Neural cell (in vitro differentiated cells): ENCODE measurements around the gene NMU. TPM values are rescaled to one million over a fixed set of nuclear protein-coding genes. Genes with fewer than 3 reads are reported as not detected.
"Not testable (repeated sequence)": the region's sequence is repeated elsewhere in the genome, so short reads cannot be mapped to it uniquely, and the experiment has no call there.

Experiments
- H2AFZ ChIP-seq: fragments of 200-600, 300-800 bp; sonication (generic), shearing (Covaris generic); 2 replicates; pipeline ENCODE4 v1.6.0; 2014; ENCODE audit warnings: low read depth, mild to moderate bottlenecking, antibody characterized with exemption, low read length, moderate library complexity
- H3F3A ChIP-seq: fragments of 200-600 bp; shearing (Covaris generic); 2 replicates; pipeline ENCODE4 v1.6.1; 2016; ENCODE audit warnings: mild to moderate bottlenecking, moderate library complexity, mixed read lengths, antibody characterized with exemption, low read length; ENCODE audit not compliant: insufficient read depth, poor library complexity, severe bottlenecking
- H3K27ac ChIP-seq: fragments of 200-600, 300-800 bp; sonication (generic), shearing (Covaris generic); 2 replicates; pipeline ENCODE4 v1.5.1; 2014; ENCODE audit warnings: mild to moderate bottlenecking, low read length, moderate library complexity
- H3K27me3 ChIP-seq: fragments of 300-800, 200-600 bp; sonication (generic), shearing (Covaris generic); 2 replicates; pipeline ENCODE4 v1.6.0; 2014; ENCODE audit warnings: mild to moderate bottlenecking, low read depth, low read length, moderate library complexity; ENCODE audit not compliant: insufficient read depth
- H3K36me3 ChIP-seq: fragments of 300-800, 200-600 bp; sonication (generic), shearing (Covaris generic); 2 replicates; pipeline ENCODE4 v1.5.1; 2014; ENCODE audit warnings: mild to moderate bottlenecking, antibody characterized with exemption, low read length, moderate library complexity; ENCODE audit not compliant: insufficient read depth
- H3K4me2 ChIP-seq: fragments of 300-800, 200-600 bp; sonication (generic), shearing (Covaris generic); 2 replicates; pipeline ENCODE4 v1.6.0; 2014; ENCODE audit warnings: mild to moderate bottlenecking, low read length
- H3K4me3 ChIP-seq: fragments of 300-800, 200-600 bp; sonication (generic), shearing (Covaris generic); 2 replicates; pipeline ENCODE4 v1.5.1; 2014; ENCODE audit warnings: mild to moderate bottlenecking, low read length, moderate library complexity
- H3K79me2 ChIP-seq: fragments of 200-600 bp; shearing (Covaris generic); replicated peaks from 2 replicates; pipeline ENCODE4 v1.6.0; 2014; ENCODE audit warnings: mild to moderate bottlenecking, low read length, moderate library complexity; ENCODE audit not compliant: insufficient read depth
- H3K9ac ChIP-seq: fragments of 300-800, 200-600 bp; sonication (generic), shearing (Covaris generic); 2 replicates; pipeline ENCODE4 v1.6.1; 2016; ENCODE audit warnings: mild to moderate bottlenecking, low read length, mixed read lengths
- H3K9me2 ChIP-seq: fragments of 200-600 bp; shearing (Covaris generic); 2 replicates; pipeline ENCODE4 v1.6.1; 2016; ENCODE audit warnings: mild to moderate bottlenecking, low read length, mixed read lengths; ENCODE audit not compliant: insufficient read depth
- H3K9me3 ChIP-seq: fragments of 200-600, 300-800 bp; sonication (generic), shearing (Covaris generic); 2 replicates; pipeline ENCODE4 v1.6.1; 2016; ENCODE audit warnings: mild to moderate bottlenecking, mixed run types, low read length, moderate library complexity, mixed read lengths
- H4K20me1 ChIP-seq: fragments of 200-600 bp; shearing (Covaris generic); 2 replicates; pipeline ENCODE4 v1.6.1; 2016; ENCODE audit warnings: mild to moderate bottlenecking, mixed run types; ENCODE audit not compliant: insufficient read depth
- EP300 ChIP-seq: fragments of 450-650 bp; conservative IDR thresholded peaks from 2 replicates; pipeline ENCODE4 v1.6.1; 2014; ENCODE audit warnings: antibody characterized with exemption, mild to moderate bottlenecking, moderate library complexity; ENCODE audit not compliant: poor library complexity, severe bottlenecking
- EZH2 ChIP-seq: fragments of 200-600, 300-800 bp; shearing (Covaris generic), sonication (generic); IDR thresholded peaks from 2 replicates; pipeline ENCODE4 v1.6.1; 2014; ENCODE audit warnings: antibody characterized with exemption, low read length, borderline replicate concordance, mild to moderate bottlenecking; ENCODE audit not compliant: insufficient read depth, poor library complexity, severe bottlenecking
- MXI1 ChIP-seq: fragments of 450-650 bp; conservative IDR thresholded peaks from 2 replicates; pipeline ENCODE4 v1.6.1; 2014; ENCODE audit warnings: antibody characterized with exemption, mild to moderate bottlenecking; ENCODE audit not compliant: poor library complexity, severe bottlenecking
- POLR2AphosphoS5 ChIP-seq: IDR thresholded peaks from 2 replicates; pipeline ENCODE4 v1.6.1; 2012
- RAD21 ChIP-seq: fragments of 450-650 bp; conservative IDR thresholded peaks from 2 replicates; pipeline ENCODE4 v1.6.1; 2014; ENCODE audit warnings: antibody characterized with exemption, mild to moderate bottlenecking, moderate library complexity
- SMC3 ChIP-seq: fragments of 450-650 bp; conservative IDR thresholded peaks from 2 replicates; pipeline ENCODE4 v1.6.1; 2014; ENCODE audit warnings: antibody characterized with exemption, mild to moderate bottlenecking, moderate library complexity; ENCODE audit not compliant: poor library complexity
- TAF1 ChIP-seq: IDR thresholded peaks from 2 replicates; pipeline ENCODE4 v1.6.1; 2012; ENCODE audit warnings: low read depth
- polyA minus RNA-seq: library from RNA; depleted of rRNA, polyadenylated mRNA; stranded (reverse); fragments of >200 nt; gene quantifications from 2 replicates; pipeline ENCODE4 v1.2.3, GENCODE V29; 2014
- polyA plus RNA-seq: library from polyadenylated mRNA; depleted of rRNA; stranded (reverse); fragments of >200 nt; gene quantifications from 2 replicates; pipeline ENCODE4 v1.2.3, GENCODE V29; 2014
- TF ChIP-seq, protein P1 (sequence below): IDR thresholded peaks from 2 replicates; pipeline ENCODE4 v1.6.1; 2012; ENCODE audit warnings: borderline replicate concordance
- TF ChIP-seq, protein P2 (sequence below): fragments of 450-650 bp; IDR thresholded peaks from 2 replicates; pipeline ENCODE4 v1.5.1; 2014; ENCODE audit warnings: antibody characterized with exemption, mild to moderate bottlenecking, moderate library complexity; ENCODE audit not compliant: poor library complexity, severe bottlenecking

NMU gene, protein sequence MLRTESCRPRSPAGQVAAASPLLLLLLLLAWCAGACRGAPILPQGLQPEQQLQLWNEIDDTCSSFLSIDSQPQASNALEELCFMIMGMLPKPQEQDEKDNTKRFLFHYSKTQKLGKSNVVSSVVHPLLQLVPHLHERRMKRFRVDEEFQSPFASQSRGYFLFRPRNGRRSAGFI
- polyA plus RNA-seq (47.2 and 55.7 TPM in 2 replicates), polyA minus RNA-seq (16.3 and 20.4 TPM in 2 replicates)

DNA sequence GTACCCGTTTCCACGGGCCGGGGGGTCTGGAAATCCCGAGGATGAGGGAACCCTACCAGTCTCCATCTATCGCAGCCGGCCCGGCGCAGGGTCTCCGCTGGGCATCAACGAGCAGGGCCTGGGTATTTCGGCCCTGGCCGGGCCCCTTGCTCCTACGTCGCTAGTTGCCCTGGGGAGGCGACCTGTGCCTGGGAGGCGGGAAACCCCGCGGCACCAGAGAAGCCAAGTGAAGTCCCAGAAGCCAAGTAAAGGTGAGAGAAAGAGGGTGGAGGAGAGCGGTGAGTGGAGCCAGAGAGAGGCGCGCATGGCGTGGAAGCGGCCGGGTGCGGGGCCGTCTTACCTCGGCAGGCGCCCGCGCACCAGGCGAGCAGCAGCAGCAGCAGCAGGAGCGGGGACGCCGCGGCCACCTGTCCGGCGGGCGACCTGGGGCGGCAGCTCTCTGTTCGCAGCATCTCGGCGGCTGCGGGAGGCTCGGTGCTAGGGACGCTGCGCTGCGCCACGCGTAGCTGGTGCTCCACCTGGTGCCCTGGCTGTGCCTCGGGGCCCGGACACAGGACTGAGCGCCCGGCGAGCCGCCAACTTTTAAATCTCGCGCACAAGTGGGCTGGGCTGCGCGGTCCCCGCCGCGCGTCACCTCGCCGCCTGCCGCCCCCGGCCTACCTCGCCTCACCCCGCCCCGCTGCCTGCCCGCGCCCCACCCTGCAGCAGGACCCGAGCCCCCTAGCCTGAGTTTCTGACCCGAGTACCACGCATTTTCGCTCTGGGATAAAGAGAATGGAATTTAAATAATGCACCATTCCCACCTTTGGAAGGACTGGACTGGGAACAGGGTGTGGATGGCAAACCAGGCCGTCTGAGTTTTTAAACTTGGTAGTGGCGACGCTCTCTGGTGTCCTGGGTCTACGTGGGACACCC is at the start of gene NMU:
TSS of gene NMU (minus strand) at position 558 of the 915 bp plus-strand sequence. CDS start at position 452, 106 bp downstream.
- Histone ChIP-seq H3K9ac (peak within 1 kb of the TSS; percentile 46), H3K36me3 (no peaks in the 10 kb centered on the region), H3K27ac (peak within 1 kb of the TSS; percentile 72)

DNA sequence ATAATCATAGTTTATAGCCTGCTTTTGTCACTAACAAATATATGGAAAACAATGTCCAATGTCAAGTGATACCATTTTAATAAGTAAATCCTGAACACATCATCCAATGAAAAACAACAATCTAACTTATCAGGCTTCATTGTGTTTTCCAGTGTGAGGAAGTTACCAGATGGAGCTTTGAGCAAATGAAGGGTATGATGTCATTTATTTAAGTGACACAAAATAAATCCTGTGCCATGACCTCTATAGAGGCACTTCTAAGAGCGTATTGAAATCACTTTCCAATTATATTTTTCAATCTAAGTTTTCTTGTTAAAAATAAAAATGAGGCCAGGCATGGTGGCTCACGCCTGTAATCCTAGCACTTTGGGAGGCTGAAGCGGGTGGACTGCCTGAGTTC is 48.2 kb upstream of the NMU start:
- no peaks in the 10 kb centered on the region for H3K27me3 ChIP-seq
- no peak overlapping the region for H3K4me2 ChIP-seq
- no peak overlapping the region for H3K4me3 ChIP-seq
- H3K36me3 ChIP-seq: no peaks in the 10 kb centered on the region
- H3K79me2 ChIP-seq: no peaks in the 10 kb centered on the region
- H3K9ac ChIP-seq: no peak overlapping the region
- H4K20me1 ChIP-seq: no peaks in the 10 kb centered on the region
- TF ChIP-seq RAD21: no peak
- TF ChIP-seq POLR2AphosphoS5: no peak
- TF ChIP-seq, protein P1, sequence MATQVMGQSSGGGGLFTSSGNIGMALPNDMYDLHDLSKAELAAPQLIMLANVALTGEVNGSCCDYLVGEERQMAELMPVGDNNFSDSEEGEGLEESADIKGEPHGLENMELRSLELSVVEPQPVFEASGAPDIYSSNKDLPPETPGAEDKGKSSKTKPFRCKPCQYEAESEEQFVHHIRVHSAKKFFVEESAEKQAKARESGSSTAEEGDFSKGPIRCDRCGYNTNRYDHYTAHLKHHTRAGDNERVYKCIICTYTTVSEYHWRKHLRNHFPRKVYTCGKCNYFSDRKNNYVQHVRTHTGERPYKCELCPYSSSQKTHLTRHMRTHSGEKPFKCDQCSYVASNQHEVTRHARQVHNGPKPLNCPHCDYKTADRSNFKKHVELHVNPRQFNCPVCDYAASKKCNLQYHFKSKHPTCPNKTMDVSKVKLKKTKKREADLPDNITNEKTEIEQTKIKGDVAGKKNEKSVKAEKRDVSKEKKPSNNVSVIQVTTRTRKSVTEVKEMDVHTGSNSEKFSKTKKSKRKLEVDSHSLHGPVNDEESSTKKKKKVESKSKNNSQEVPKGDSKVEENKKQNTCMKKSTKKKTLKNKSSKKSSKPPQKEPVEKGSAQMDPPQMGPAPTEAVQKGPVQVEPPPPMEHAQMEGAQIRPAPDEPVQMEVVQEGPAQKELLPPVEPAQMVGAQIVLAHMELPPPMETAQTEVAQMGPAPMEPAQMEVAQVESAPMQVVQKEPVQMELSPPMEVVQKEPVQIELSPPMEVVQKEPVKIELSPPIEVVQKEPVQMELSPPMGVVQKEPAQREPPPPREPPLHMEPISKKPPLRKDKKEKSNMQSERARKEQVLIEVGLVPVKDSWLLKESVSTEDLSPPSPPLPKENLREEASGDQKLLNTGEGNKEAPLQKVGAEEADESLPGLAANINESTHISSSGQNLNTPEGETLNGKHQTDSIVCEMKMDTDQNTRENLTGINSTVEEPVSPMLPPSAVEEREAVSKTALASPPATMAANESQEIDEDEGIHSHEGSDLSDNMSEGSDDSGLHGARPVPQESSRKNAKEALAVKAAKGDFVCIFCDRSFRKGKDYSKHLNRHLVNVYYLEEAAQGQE: no peak
- no peak for TF ChIP-seq TAF1
- no peak for TF ChIP-seq EZH2
- no peak for TF ChIP-seq MXI1
- no peaks in the 10 kb centered on the region for H3K9me3 ChIP-seq
- no peaks in the 10 kb centered on the region for H3K9me2 ChIP-seq
- no peak overlapping the region for H3K27ac ChIP-seq
- no peaks in the 10 kb centered on the region for H3F3A ChIP-seq
- H2AFZ ChIP-seq: no peak overlapping the region

More for the DNA sequence above, at the start of gene NMU:
- H3F3A ChIP-seq: peaks cover 8% of the 10 kb centered on the region
- peak within 1 kb of the TSS; percentile 85 for H3K4me2 ChIP-seq
- H3K79me2 ChIP-seq: no peaks in the 10 kb centered on the region
- H2AFZ ChIP-seq: peak within 1 kb of the TSS; percentile 57
- TF ChIP-seq, protein P1: peak; percentile 13
- TF ChIP-seq EZH2: no peak
- TF ChIP-seq, protein P2, sequence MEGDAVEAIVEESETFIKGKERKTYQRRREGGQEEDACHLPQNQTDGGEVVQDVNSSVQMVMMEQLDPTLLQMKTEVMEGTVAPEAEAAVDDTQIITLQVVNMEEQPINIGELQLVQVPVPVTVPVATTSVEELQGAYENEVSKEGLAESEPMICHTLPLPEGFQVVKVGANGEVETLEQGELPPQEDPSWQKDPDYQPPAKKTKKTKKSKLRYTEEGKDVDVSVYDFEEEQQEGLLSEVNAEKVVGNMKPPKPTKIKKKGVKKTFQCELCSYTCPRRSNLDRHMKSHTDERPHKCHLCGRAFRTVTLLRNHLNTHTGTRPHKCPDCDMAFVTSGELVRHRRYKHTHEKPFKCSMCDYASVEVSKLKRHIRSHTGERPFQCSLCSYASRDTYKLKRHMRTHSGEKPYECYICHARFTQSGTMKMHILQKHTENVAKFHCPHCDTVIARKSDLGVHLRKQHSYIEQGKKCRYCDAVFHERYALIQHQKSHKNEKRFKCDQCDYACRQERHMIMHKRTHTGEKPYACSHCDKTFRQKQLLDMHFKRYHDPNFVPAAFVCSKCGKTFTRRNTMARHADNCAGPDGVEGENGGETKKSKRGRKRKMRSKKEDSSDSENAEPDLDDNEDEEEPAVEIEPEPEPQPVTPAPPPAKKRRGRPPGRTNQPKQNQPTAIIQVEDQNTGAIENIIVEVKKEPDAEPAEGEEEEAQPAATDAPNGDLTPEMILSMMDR: no peak
- peak; percentile 17 for TF ChIP-seq POLR2AphosphoS5
- TF ChIP-seq MXI1: peak; percentile 82
- TF ChIP-seq SMC3: peak; percentile 23
- peak; percentile 22 for TF ChIP-seq RAD21
- no peak for TF ChIP-seq TAF1
- TF ChIP-seq EP300: no peak
- no peaks in the 10 kb centered on the region for H3K9me3 ChIP-seq
- no peaks in the 10 kb centered on the region for H3K9me2 ChIP-seq
- peak within 1 kb of the TSS; percentile 82 for H3K4me3 ChIP-seq
- no peaks in the 10 kb centered on the region for H3K27me3 ChIP-seq
- H4K20me1 ChIP-seq: no peaks in the 10 kb centered on the region

- not testable (repeated sequence) for H3K4me2 ChIP-seq, H3K4me3 ChIP-seq, H3K9me3 ChIP-seq, H3K9me2 ChIP-seq, H2AFZ ChIP-seq, H3K27ac ChIP-seq, H3K79me2 ChIP-seq, H3F3A ChIP-seq, H3K27me3 ChIP-seq, H4K20me1 ChIP-seq, H3K9ac ChIP-seq, H3K36me3 ChIP-seq
Measured at GRCh38 chr4:55682797-55683196, 46.7 kb upstream of the NMU start.
